NT2/D1 (cell line): ENCODE measurements around the gene CRADD.
"Not testable (repeated sequence)": the region's sequence is repeated elsewhere in the genome, so short reads cannot be mapped to it uniquely, and the experiment has no call there.

Experiments used
- DNase-seq: peaks from one replicate; pipeline ENCODE4 v3.0.0-alpha.2; 2011; ENCODE audit warnings: low read depth, low spot score
- H3K27me3 ChIP-seq: 2 replicates; pipeline ENCODE4 v1.6.0; 2011; ENCODE audit warnings: mild to moderate bottlenecking; ENCODE audit not compliant: insufficient read length, insufficient read depth
- H3K36me3 ChIP-seq: 2 replicates; pipeline ENCODE4 v1.6.1; 2011; ENCODE audit warnings: mild to moderate bottlenecking, low read length, mixed read lengths; ENCODE audit not compliant: insufficient read depth, insufficient read length
- H3K4me1 ChIP-seq: 2 replicates; pipeline ENCODE4 v1.5.1; 2011; ENCODE audit not compliant: insufficient read depth, insufficient read length
- H3K4me3 ChIP-seq: 2 replicates; pipeline ENCODE4 v1.5.1; 2011; ENCODE audit warnings: low read depth; ENCODE audit not compliant: insufficient read length
- H3K9ac ChIP-seq: 2 replicates; pipeline ENCODE4 v1.6.0; 2011; ENCODE audit warnings: low read depth; ENCODE audit not compliant: insufficient read length
- H3K9me3 ChIP-seq: 2 replicates; pipeline ENCODE4 v1.5.1; 2011; ENCODE audit warnings: mild to moderate bottlenecking, low read length; ENCODE audit not compliant: insufficient read depth
- SUZ12 ChIP-seq: IDR thresholded peaks from 2 replicates; pipeline ENCODE4 v1.6.1; 2011; ENCODE audit not compliant: insufficient read length, insufficient read depth; ENCODE audit errors: extremely low read depth
- YY1 ChIP-seq: IDR thresholded peaks from 2 replicates; pipeline ENCODE4 v1.6.1; 2011; ENCODE audit not compliant: insufficient read length, insufficient read depth
- ZNF274 ChIP-seq: IDR thresholded peaks from 2 replicates; pipeline ENCODE4 v1.6.1; 2011; ENCODE audit warnings: mild to moderate bottlenecking, low read depth, low read length

The CRADD gene

DNA sequence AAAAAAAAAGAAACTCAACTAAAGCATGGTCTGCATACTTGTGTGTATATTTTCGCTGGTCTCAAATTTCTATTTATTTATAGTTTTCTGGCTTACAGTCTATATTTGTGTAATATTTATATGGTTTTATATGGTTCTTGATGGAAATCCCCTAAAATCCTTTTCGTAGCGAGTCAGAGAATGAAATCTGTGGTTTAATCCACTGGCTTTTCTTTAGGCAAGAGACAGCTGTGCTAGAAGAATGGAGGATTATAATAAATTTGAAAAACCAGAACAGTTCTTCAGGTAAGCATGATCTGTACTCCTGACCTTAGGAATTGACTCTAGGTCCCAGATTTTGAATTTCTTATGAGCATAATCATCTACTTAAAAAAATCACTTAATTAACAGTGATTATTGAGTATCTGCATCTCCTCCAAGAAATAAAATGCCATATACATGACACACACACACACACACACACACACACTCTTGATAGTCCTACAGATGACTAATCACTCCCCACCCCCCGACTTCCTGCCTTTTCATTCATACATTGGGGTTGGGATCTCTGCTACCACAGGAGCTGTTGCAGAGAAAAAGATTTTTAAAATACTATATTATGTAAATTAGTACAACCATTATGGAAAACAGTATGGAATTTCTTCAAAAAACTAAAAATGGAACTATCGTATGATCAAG is 113.4 kb downstream of the CRADD start:
- TF ChIP-seq ZNF274, result no peak
- TF ChIP-seq SUZ12, result no peak
- no peak for TF ChIP-seq YY1
- Histone ChIP-seq H3K4me3 (no peak overlapping the region), H3K36me3 (no peaks in the 10 kb centered on the region), H3K4me1 (no peaks in the 10 kb centered on the region), H3K9me3 (0 out of 2 replicates have a peak, but pooled peaks cover 9% of the 10 kb centered on the region), H3K9ac (no peak overlapping the region), H3K27me3 (no peaks in the 10 kb centered on the region)
- DNase-seq, result no peak

GRCh38 chr12:93793007-93793406 is 115.8 kb downstream of the CRADD start:
- no peaks in the 10 kb centered on the region for H3K4me1 ChIP-seq
- no peak overlapping the region for H3K9ac ChIP-seq
- H3K36me3 ChIP-seq, result no peaks in the 10 kb centered on the region
- TF ChIP-seq SUZ12, result no peak
- no peaks in the 10 kb centered on the region for H3K27me3 ChIP-seq
- DNase-seq, result no peak
- 0 out of 2 replicates have a peak, but pooled peaks cover 8% of the 10 kb centered on the region for H3K9me3 ChIP-seq
- H3K4me3 ChIP-seq, result no peak overlapping the region

- no peak for DNase-seq
Measured at GRCh38 chr12:93793983-93794382, 116.8 kb downstream of the CRADD start.

GRCh38 chr12:93794738-93795137 is 117.6 kb downstream of the CRADD start:
- DNase-seq, result no peak
- Histone ChIP-seq H3K27me3 (no peaks in the 10 kb centered on the region), H3K9me3 (no peaks in the 10 kb centered on the region), H3K4me3 (no peak overlapping the region), H3K36me3 (no peaks in the 10 kb centered on the region), H3K9ac (no peak overlapping the region), H3K4me1 (no peaks in the 10 kb centered on the region)
- no peak for TF ChIP-seq ZNF274
- TF ChIP-seq YY1, result no peak
- no peak for TF ChIP-seq SUZ12

More at GRCh38 chr12:93793983-93794382, 116.8 kb downstream of the CRADD start:
- Histone ChIP-seq H3K27me3 (no peaks in the 10 kb centered on the region), H3K4me1 (no peaks in the 10 kb centered on the region), H3K9ac (no peak overlapping the region), H3K4me3 (no peak overlapping the region), H3K9me3 (no peaks in the 10 kb centered on the region), H3K36me3 (no peaks in the 10 kb centered on the region)
- TF ChIP-seq SUZ12 (no peak), ZNF274 (no peak), YY1 (no peak)

DNA sequence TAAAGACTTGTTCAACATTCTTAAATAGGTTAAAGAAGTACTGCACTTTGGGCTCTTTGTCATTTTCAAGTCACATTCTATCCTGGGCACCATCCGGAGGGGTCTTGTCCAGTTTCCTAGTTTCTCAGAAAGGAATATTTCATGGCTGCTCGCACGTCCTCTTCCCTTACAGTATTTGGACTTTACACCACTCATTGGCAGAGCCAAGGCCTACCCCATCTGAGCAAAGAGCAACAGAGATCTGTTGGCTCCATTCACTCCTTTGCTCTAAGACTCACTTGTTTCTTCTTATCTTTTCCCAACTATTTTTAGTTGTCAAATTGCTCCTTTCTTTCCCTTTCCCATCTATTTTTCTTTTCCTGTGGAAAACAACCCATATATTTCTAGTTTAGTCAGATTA is 118.2 kb downstream of the CRADD start:
- H3K36me3 ChIP-seq, result no peaks in the 10 kb centered on the region
- H3K27me3 ChIP-seq, result no peaks in the 10 kb centered on the region
- no peaks in the 10 kb centered on the region for H3K4me1 ChIP-seq
- no peak overlapping the region for H3K4me3 ChIP-seq
- H3K9me3 ChIP-seq, result no peaks in the 10 kb centered on the region
- no peak for TF ChIP-seq YY1
- TF ChIP-seq ZNF274, result no peak
- no peak for TF ChIP-seq SUZ12
- H3K9ac ChIP-seq, result no peak overlapping the region
- DNase-seq, result no peak

- no peak overlapping the region for H3K9ac ChIP-seq
Measured at GRCh38 chr12:93796729-93797128, 119.6 kb downstream of the CRADD start.

GRCh38 chr12:93798279-93799151 is 121.3 kb downstream of the CRADD start:
- no peak overlapping the region for H3K4me3 ChIP-seq
- H3K27me3 ChIP-seq, result no peaks in the 10 kb centered on the region
- H3K4me1 ChIP-seq, result peaks cover 5% of the 10 kb centered on the region
- H3K36me3 ChIP-seq, result no peaks in the 10 kb centered on the region
- DNase-seq, result no peak
- no peak overlapping the region for H3K9ac ChIP-seq
- TF ChIP-seq SUZ12 (no peak), ZNF274 (no peak), YY1 (no peak)
- no peaks in the 10 kb centered on the region for H3K9me3 ChIP-seq

More at GRCh38 chr12:93796729-93797128, 119.6 kb downstream of the CRADD start:
- TF ChIP-seq ZNF274 (no peak), YY1 (no peak), SUZ12 (no peak)
- Histone ChIP-seq H3K9me3 (no peaks in the 10 kb centered on the region), H3K27me3 (no peaks in the 10 kb centered on the region), H3K4me3 (no peak overlapping the region), H3K4me1 (no peaks in the 10 kb centered on the region), H3K36me3 (no peaks in the 10 kb centered on the region)
- no peak for DNase-seq

DNA sequence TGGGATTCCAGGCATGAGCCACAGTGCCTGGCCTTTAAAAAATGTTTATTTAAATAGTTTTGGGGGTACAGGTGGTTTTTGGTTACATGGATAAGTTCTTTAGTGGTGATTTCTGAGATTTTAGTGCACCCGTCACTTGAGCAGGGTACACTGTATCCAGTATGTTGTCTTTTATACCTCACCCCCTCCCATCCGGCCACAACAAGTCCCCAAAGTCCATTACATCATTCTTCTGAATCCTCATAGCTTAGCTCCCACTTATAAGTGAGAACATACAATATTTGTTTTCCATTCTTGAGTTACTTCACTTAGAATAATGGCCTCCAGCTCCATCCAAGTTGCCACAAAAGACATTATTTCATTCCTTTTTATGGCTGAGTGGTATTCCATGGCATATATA is 124.5 kb downstream of the CRADD start:
- H3K27me3 ChIP-seq, H3K9ac ChIP-seq, H3K9me3 ChIP-seq, H3K4me1 ChIP-seq, H3K36me3 ChIP-seq, H3K4me3 ChIP-seq, DNase-seq: not testable (repeated sequence)
